GM04503 (cell line): Measurements from ENCODE around the gene TM2D3.

Experiments
- DNase-seq: peaks from one replicate; pipeline ENCODE4 v3.0.0-alpha.2; 2012; ENCODE audit warnings: low read depth

TM2D3 gene

DNA sequence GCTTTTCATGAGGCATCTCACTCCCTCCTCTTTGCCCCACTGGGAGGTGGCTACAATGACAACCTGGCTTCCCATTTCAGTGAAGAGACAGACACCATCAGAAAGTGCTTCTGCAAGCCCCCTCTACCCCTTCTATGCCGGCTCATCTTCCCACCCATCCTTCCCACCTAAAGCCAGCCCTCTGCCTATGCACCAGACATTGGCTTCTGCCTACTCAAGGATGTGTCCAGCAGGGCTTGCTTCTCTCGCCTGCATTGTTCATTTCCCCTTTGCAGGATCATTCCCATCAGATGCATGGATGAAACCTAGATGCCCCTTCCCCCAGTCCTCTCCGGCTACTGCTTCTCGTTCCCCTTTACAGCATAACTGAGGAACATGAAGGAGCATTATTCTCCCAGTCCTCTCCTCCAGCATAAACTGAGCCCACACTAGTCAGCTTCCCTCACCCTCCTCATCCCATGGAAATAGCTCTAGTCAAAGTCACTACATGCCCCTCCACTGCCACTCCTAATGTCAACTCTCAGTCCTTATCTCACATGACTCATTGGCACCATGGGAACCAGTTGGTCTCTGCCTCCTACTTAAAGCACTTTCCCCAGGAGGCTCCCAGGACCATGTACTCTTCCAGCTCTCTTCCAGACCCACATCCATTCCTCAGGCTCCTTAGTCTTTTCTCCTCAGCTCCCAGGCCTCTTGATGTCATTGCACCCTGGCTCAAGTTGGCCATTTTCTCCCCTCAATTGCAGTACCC lies 47.9 kb downstream of the TM2D3 start:
- no peak for DNase-seq

DNA sequence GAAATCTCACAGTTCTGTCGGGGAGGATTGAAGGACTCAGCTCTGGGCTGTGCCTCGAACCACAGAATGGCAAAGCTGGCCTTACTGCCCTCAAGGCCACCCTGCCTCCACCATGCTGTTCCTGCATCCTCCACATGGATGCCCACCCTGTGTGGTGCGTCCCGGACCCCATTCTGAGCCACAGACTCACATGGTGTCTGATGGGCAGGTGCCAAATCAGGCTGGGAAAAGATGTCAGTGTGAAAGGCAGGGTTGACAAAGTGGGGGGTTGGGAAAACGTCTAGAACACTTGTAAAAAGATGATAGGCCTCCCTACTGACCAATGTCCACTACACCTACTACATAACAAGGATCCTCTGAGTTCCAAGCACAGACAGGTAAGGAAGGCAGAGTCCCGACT lies 49.4 kb downstream of the TM2D3 start:
- no peak for DNase-seq

DNA sequence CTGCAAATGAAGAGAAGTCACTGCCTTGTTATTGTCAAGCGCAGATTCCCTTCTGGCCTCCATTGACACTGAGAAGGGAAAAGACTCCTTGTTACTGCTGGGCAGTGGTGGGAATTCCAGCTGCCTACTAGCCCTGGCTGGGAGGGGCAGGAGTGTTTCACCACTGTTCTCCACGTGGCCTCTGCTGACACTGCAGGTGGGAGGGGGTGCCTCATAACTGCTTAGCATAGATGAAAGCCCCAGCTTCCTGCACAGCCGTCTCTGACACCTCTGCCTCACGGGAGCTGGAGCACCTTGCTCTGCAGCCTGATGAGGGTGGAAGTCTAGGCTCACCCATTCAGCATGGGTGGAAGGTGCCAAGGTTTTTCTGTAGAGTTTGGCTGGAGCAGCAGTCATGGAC lies 52.1 kb downstream of the TM2D3 start:
- no peak for DNase-seq

- DNase-seq, result no peak
These were observed 53.1 kb downstream of the TM2D3 start for GRCh38 chr15:101599091-101599490.

- DNase-seq, result no peak
These were observed 54.7 kb downstream of the TM2D3 start for GRCh38 chr15:101597360-101597928.

DNA sequence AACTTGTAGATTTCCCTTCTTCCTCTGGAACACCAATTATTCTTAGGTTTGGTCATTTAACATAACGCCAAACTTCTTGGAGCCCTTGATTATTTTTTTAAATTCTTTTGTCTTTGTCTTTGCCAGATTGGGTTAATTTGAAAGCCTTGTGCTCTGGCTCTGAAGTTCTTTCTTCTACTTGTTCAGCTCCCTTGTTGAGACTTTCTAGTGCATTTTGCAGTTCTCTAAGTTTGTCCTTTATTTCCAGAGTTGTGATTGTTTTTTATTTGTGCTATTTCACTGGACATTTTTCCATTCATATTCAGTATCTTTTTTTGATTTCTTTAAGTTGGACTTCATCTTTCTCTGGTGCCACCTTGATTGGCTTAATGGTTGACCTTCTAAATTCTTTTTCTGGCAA lies 55.5 kb downstream of the TM2D3 start:
- no peak for DNase-seq
